HCT116 (cell line): ENCODE measurements around the gene SYNE3. TPM values are rescaled to one million over a fixed set of nuclear protein-coding genes. Genes with fewer than 3 reads are reported as not detected.

Source experiments
- ATAC-seq: fragments of 200-7000 bp; cut with Tn5 transposase; 2 replicates; pipeline ENCODE4 v1.9.1; 2020; ENCODE audit warnings: mild to moderate bottlenecking, moderate library complexity
- BruUV-seq: library from RNA; stranded (reverse); fragments of 400-500 nt; replicated peaks from 2 replicates; lab custom pipeline; 2021; lab: Mats Ljungman, UMichigan
- CTCF ChIA-PET: fragments of 300-600 bp; sonication (Branson Sonifier 250); formaldehyde crosslinking; loops from one replicate; lab custom pipeline; 2021; ENCODE audit warnings: antibody characterized with exemption; lab: Charles Lee
- POLR2A ChIA-PET: fragments of 300-600, 350-600 bp; sonication (Branson Sonifier 250); formaldehyde crosslinking; loops from one replicate; lab custom pipeline; 2021; ENCODE audit warnings: antibody characterized with exemption; lab: Charles Lee
- RAD21 ChIA-PET, 2 experiments: fragments of 300-600 bp; sonication (Branson Sonifier 250); formaldehyde crosslinking; loops; one replicate each; lab custom pipeline; 2023; ENCODE audit warnings: low total read pairs in 2 of 2; ENCODE audit not compliant: uncharacterized antibody in 2 of 2, unreplicated experiment in 2 of 2, low non-redundant PET in 1 of 2; lab: Charles Lee
- DNase-seq: peaks from one replicate; pipeline ENCODE4 v3.0.0-alpha.2; 2010; ENCODE audit warnings: low read depth, low spot score
- H2AFZ ChIP-seq: fragments of 200-600 bp; shearing (Covaris generic), sonication (generic); 2 replicates; pipeline ENCODE4 v1.6.1; 2017; ENCODE audit warnings: low read depth, mixed run types, mixed read lengths, antibody characterized with exemption, low read length; ENCODE audit not compliant: poor library complexity, severe bottlenecking
- H3K27ac ChIP-seq: 2 replicates; pipeline ENCODE4 v1.5.1; 2012; ENCODE audit warnings: low read depth, low read length
- H3K27me3 ChIP-seq: fragments of 200-600 bp; sonication (generic); 2 replicates; pipeline ENCODE4 v1.6.1; 2016; ENCODE audit warnings: mixed run types, low read length, mixed read lengths; ENCODE audit not compliant: insufficient read depth
- H3K36me3 ChIP-seq, 2 experiments: fragments of 200-500 bp in 1 of 2; fragments of 200-600 bp in 1 of 2; sonication (Bioruptor generic) in 1 of 2; sonication (generic) in 1 of 2; 2 replicates each; pipeline versions ENCODE4 v1.5.1 to v1.6.1; 2014 to 2016; ENCODE audit warnings: low read length in 2 of 2, inconsistent platforms in 1 of 2, mixed read lengths in 1 of 2, mixed run types in 1 of 2; ENCODE audit not compliant: insufficient read depth in 2 of 2, control insufficient read depth in 1 of 2
- H3K4me1 ChIP-seq, 2 experiments: fragments of 200-600 bp in 1 of 2; sonication (generic) in 1 of 2; 2 replicates each; pipeline versions ENCODE4 v1.5.1 to v1.6.1; 2012 to 2017; ENCODE audit warnings: low read length in 2 of 2, inconsistent platforms in 1 of 2, mild to moderate bottlenecking in 1 of 2, mixed read lengths in 1 of 2, mixed run types in 1 of 2, moderate library complexity in 1 of 2; ENCODE audit not compliant: insufficient read depth in 2 of 2, control insufficient read depth in 1 of 2
- H3K4me2 ChIP-seq: fragments of 200-600 bp; sonication (generic); 2 replicates; pipeline ENCODE4 v1.6.1; 2017; ENCODE audit warnings: mixed run types, low read length, mixed read lengths
- H3K4me3 ChIP-seq, 2 experiments: fragments of 200-600 bp in 1 of 2; sonication (generic) in 1 of 2; replicated peaks in 1 of 2; 2 replicates each; pipeline ENCODE4 v1.5.1; 2011 to 2016; ENCODE audit warnings: low read length in 2 of 2, control low read depth in 1 of 2, low read depth in 1 of 2, mild to moderate bottlenecking in 1 of 2, mixed read lengths in 1 of 2, mixed run types in 1 of 2
- H3K79me2 ChIP-seq: fragments of 200-600 bp; sonication (generic); 2 replicates; pipeline ENCODE4 v1.6.1; 2017; ENCODE audit warnings: mild to moderate bottlenecking, mixed run types, low read length, moderate library complexity, mixed read lengths; ENCODE audit not compliant: insufficient read depth
- H3K9ac ChIP-seq: fragments of 200-600 bp; sonication (generic); 2 replicates; pipeline ENCODE4 v1.6.1; 2016; ENCODE audit warnings: low read length, mixed read lengths
- H3K9me2 ChIP-seq: fragments of 200-600 bp; sonication (generic), shearing (Covaris generic); 2 replicates; pipeline ENCODE4 v1.6.1; 2017; ENCODE audit warnings: mixed run types, mild to moderate bottlenecking, moderate library complexity; ENCODE audit not compliant: insufficient read depth
- H3K9me3 ChIP-seq, 2 experiments: fragments of 200-500 bp in 1 of 2; fragments of 200-600 bp in 1 of 2; sonication (Bioruptor generic) in 1 of 2; sonication (generic) in 1 of 2; 2 replicates each; pipeline ENCODE4 v1.6.1; 2014 to 2017; ENCODE audit warnings: low read length in 2 of 2, mixed read lengths in 2 of 2, inconsistent platforms in 1 of 2, low read depth in 1 of 2, mild to moderate bottlenecking in 1 of 2, mixed run types in 1 of 2, moderate library complexity in 1 of 2; ENCODE audit not compliant: control insufficient read depth in 1 of 2, insufficient read depth in 1 of 2
- H4K20me1 ChIP-seq: fragments of 200-600 bp; sonication (generic), shearing (Covaris generic); 2 replicates; pipeline ENCODE4 v1.6.1; 2017; ENCODE audit warnings: mixed run types, mild to moderate bottlenecking, moderate library complexity; ENCODE audit not compliant: insufficient read depth
- CBX3 ChIP-seq: IDR thresholded peaks from 2 replicates; pipeline ENCODE4 v1.6.1; 2012; ENCODE audit warnings: low read depth
- CEBPB ChIP-seq: IDR thresholded peaks from 2 replicates; pipeline ENCODE4 v1.6.1; 2012; ENCODE audit warnings: low read depth
- CTCF ChIP-seq, 3 experiments: fragments of 200-600 bp in 1 of 3; sonication (generic) in 1 of 3; IDR thresholded peaks in 2 of 3; conservative IDR thresholded peaks in 1 of 3; 2 replicates each; pipeline ENCODE4 v1.5.1; 2012 to 2017; ENCODE audit warnings: low read depth in 2 of 3, low read length in 2 of 3, antibody characterized with exemption in 1 of 3, borderline replicate concordance in 1 of 3, control low read depth in 1 of 3, mild to moderate bottlenecking in 1 of 3, mixed read lengths in 1 of 3, mixed run types in 1 of 3, moderate library complexity in 1 of 3; ENCODE audit not compliant: insufficient read depth in 1 of 3
- EGR1 ChIP-seq: IDR thresholded peaks from 2 replicates; pipeline ENCODE4 v1.6.1; 2012; ENCODE audit warnings: low read depth
- ELF1 ChIP-seq: IDR thresholded peaks from 2 replicates; pipeline ENCODE4 v1.6.1; 2012; ENCODE audit warnings: low read depth, borderline replicate concordance
- EZH2phosphoT487 ChIP-seq: fragments of 200-600 bp; IDR thresholded peaks from 2 replicates; pipeline ENCODE4 v1.6.1; 2018; ENCODE audit warnings: antibody characterized with exemption, borderline replicate concordance
- FOSL1 ChIP-seq: IDR thresholded peaks from 2 replicates; pipeline ENCODE4 v1.6.1; 2012; ENCODE audit warnings: low read depth
- MAX ChIP-seq: IDR thresholded peaks from 2 replicates; pipeline ENCODE4 v1.6.1; 2012
- POLR2A ChIP-seq: IDR thresholded peaks from 2 replicates; pipeline ENCODE4 v1.7.0; 2011; ENCODE audit warnings: borderline replicate concordance; ENCODE audit not compliant: insufficient read depth, insufficient read length; ENCODE audit errors: extremely low read depth
- POLR2AphosphoS5 ChIP-seq: IDR thresholded peaks from 2 replicates; pipeline ENCODE4 v1.6.1; 2011; ENCODE audit warnings: mild to moderate bottlenecking, low read depth, low read length, moderate library complexity
- RAD21 ChIP-seq: IDR thresholded peaks from 2 replicates; pipeline ENCODE4 v1.6.1; 2012; ENCODE audit warnings: low read depth, mild to moderate bottlenecking
- REST ChIP-seq: IDR thresholded peaks from 2 replicates; pipeline ENCODE4 v1.6.1; 2012; ENCODE audit warnings: low read depth
- SIN3A ChIP-seq: IDR thresholded peaks from 2 replicates; pipeline ENCODE4 v1.6.1; 2012; ENCODE audit warnings: low read depth
- SRF ChIP-seq: IDR thresholded peaks from 2 replicates; pipeline ENCODE4 v1.6.1; 2012; ENCODE audit warnings: low read depth
- TCF7L2 ChIP-seq: IDR thresholded peaks from 2 replicates; pipeline ENCODE4 v1.7.0; 2011; ENCODE audit warnings: borderline replicate concordance, inconsistent platforms; ENCODE audit not compliant: insufficient read depth, insufficient read length; ENCODE audit errors: extremely low read depth
- YY1 ChIP-seq: IDR thresholded peaks from 2 replicates; pipeline ENCODE4 v1.6.1; 2011; ENCODE audit warnings: low read length, low read depth, moderate library complexity, mild to moderate bottlenecking; ENCODE audit not compliant: insufficient replicate concordance; ENCODE audit errors: extremely low read depth
- ZBTB33 ChIP-seq: IDR thresholded peaks from 2 replicates; pipeline ENCODE4 v1.6.1; 2011; ENCODE audit warnings: mild to moderate bottlenecking, low read length, moderate library complexity; ENCODE audit not compliant: insufficient replicate concordance; ENCODE audit errors: extremely low read depth
- ZNF274 ChIP-seq: fragments of 200-500 bp; sonication (Bioruptor generic); IDR thresholded peaks from 2 replicates; pipeline ENCODE4 v1.6.1; 2014; ENCODE audit warnings: mild to moderate bottlenecking, low read depth, low read length, inconsistent platforms
- intact Hi-C: fragments of 100-400 bp; cut with micrococcal nuclease; formaldehyde crosslinking; loops from 2 replicates; pipeline ENCODE4 v1.10.0; 2022
- total RNA-seq: library from RNA; stranded (reverse); gene quantifications from one replicate; pipeline ENCODE4 v1.2.1, GENCODE V29; 2021; ENCODE audit not compliant: unreplicated experiment

SYNE3 gene
- total RNA-seq, 1 experiment from 2014 or later: 3.6 TPM

- no peak for DNase-seq
- no peak overlapping the region for H3K4me2 ChIP-seq
- no peaks in the 10 kb centered on the region for H3K79me2 ChIP-seq
- no peak overlapping the region for H2AFZ ChIP-seq
- no peaks in the 10 kb centered on the region for H3K36me3 ChIP-seq
- peaks cover 0 to 16% of the 10 kb centered on the region in 2 experiments; a peak in 2 of 4 replicates for H3K4me1 ChIP-seq
- CTCF ChIA-PET: no interaction called here
- H3K4me3 ChIP-seq: no peak overlapping the region
- RAD21 ChIA-PET: no interaction called here
- no TSS peak for BruUV-seq
- H3K9me3 ChIP-seq: no peaks in the 10 kb centered on the region
- H3K27ac ChIP-seq: no peak overlapping the region
- no peaks in the 10 kb centered on the region for H3K27me3 ChIP-seq
- H3K9me2 ChIP-seq: no peaks in the 10 kb centered on the region
- no peaks in the 10 kb centered on the region for H4K20me1 ChIP-seq
- no peak overlapping the region for H3K9ac ChIP-seq
- ATAC-seq: no peak
- intact Hi-C loops: no loop called here
- POLR2A ChIA-PET: no interaction called here
- TF ChIP-seq EGR1 (no peak), POLR2AphosphoS5 (no peak), SRF (no peak), ZNF274 (no peak), RAD21 (no peak), MAX (no peak), EZH2phosphoT487 (no peak), TCF7L2 (no peak), ELF1 (no peak), CTCF (IDR thresholded peaks at IDR 0.05 in 2 of 3, conservative IDR thresholded peaks at IDR 0.05 in 1 of 3; ENCODE audit: borderline replicate concordance in 1 of 3, insufficient read depth in 1 of 3, low read depth in 2 of 3, low read length in 2 of 3) (no peak), POLR2A (no peak), REST (no peak), CBX3 (no peak), CEBPB (no peak), SIN3A (no peak), ZBTB33 (no peak), FOSL1 (no peak), YY1 (no peak)
These were observed 27.0 kb downstream of the SYNE3 start for GRCh38 chr14:95489214-95490137.
